K562 (cell line): ENCODE measurements around the gene UBE2E1. TPM values are rescaled to one million over a fixed set of nuclear protein-coding genes. Genes with fewer than 3 reads are reported as not detected.

Source experiments
- ATAC-seq: fragments of 200-7000 bp; cut with Tn5 transposase; 3 replicates; pipeline ENCODE4 v1.9.1; 2020; ENCODE audit warnings: moderate library complexity
- BruUV-seq: library from RNA; stranded (reverse); fragments of 400-500 nt; replicated peaks from 2 replicates; lab custom pipeline; 2021; lab: Mats Ljungman, UMichigan
- CTCF ChIA-PET: fragments of 300-600 bp; formaldehyde crosslinking; extraction: SDS; loops from one replicate; lab custom pipeline; 2021; ENCODE audit warnings: low intra/inter-chr PET ratio; lab: Yijun Ruan, JAX
- POLR2A ChIA-PET: fragments of 300-600, 350-650 bp; sonication (Branson Sonifier 250); formaldehyde crosslinking; extraction: SDS; loops from one replicate; lab custom pipeline; 2021; ENCODE audit warnings: antibody characterized with exemption, inconsistent platforms; lab: Yijun Ruan, JAX
- DNase-seq, 4 experiments: peaks; one replicate each; pipeline versions ENCODE4 v3.0.0 to v3.0.0-alpha.2; 2011 to 2018; ENCODE audit warnings: low spot score in 3 of 4, mixed read lengths in 3 of 4; ENCODE audit errors: extremely low read depth in 1 of 4
- FAIRE-seq: peaks from 2 replicates; lab custom pipeline; 2011; peaks lifted over from hg19 to GRCh38; lab: Jason Lieb, UNC
- H2AFZ ChIP-seq: 2 replicates; pipeline ENCODE4 v1.6.0; 2011; ENCODE audit warnings: low read depth, low read length, control low read depth, inconsistent platforms
- H3K27ac ChIP-seq: fragments of 200-600 bp; 3 replicates; pipeline ENCODE4 v1.8.0; 2011; ENCODE audit warnings: low read depth, mild to moderate bottlenecking, control low read depth, inconsistent platforms, low read length, moderate library complexity, mixed read lengths; ENCODE audit errors: extremely low read depth
- H3K27me3 ChIP-seq, 2 experiments: fragments of 300-600 bp in 1 of 2; 2 replicates in 1 of 2; 3 replicates in 1 of 2; pipeline versions ENCODE4 v1.6.0 to v1.8.0; 2011; ENCODE audit warnings: inconsistent platforms in 2 of 2, low read length in 2 of 2, mild to moderate bottlenecking in 1 of 2, mixed read lengths in 1 of 2, moderate library complexity in 1 of 2; ENCODE audit not compliant: control insufficient read depth in 2 of 2, insufficient read depth in 2 of 2
- H3K36me3 ChIP-seq: fragments of 300-600 bp; 3 replicates; pipeline ENCODE4 v1.8.0; 2011; ENCODE audit warnings: mild to moderate bottlenecking, low read length, inconsistent platforms; ENCODE audit not compliant: control insufficient read depth, insufficient read depth
- H3K4me1 ChIP-seq, 2 experiments: fragments of 200-600 bp in 1 of 2; replicated peaks in 1 of 2; 2 replicates in 1 of 2; 3 replicates in 1 of 2; pipeline versions ENCODE4 v1.5.1 to v1.8.0; 2011; ENCODE audit warnings: inconsistent platforms in 2 of 2, low read length in 2 of 2, mild to moderate bottlenecking in 1 of 2, mixed read lengths in 1 of 2, moderate library complexity in 1 of 2; ENCODE audit not compliant: control insufficient read depth in 2 of 2, insufficient read depth in 2 of 2
- H3K4me2 ChIP-seq: 2 replicates; pipeline ENCODE4 v1.6.1; 2011; ENCODE audit warnings: low read length, control low read depth, inconsistent platforms, mixed read lengths; ENCODE audit not compliant: insufficient read depth
- H3K4me3 ChIP-seq: fragments of 200-600 bp; sonication (generic), shearing (Covaris generic); 2 replicates; pipeline ENCODE4 v1.5.1; 2016; ENCODE audit warnings: control low read depth, inconsistent platforms
- H3K79me2 ChIP-seq: fragments of 200-600 bp; 3 replicates; pipeline ENCODE4 v1.8.0; 2011; ENCODE audit warnings: low read length, inconsistent platforms; ENCODE audit not compliant: control insufficient read depth, insufficient read depth
- H3K9ac ChIP-seq, 2 experiments: 2 replicates each; pipeline versions ENCODE4 v1.6.0 to v1.6.1; 2011; ENCODE audit warnings: low read depth in 2 of 2, low read length in 2 of 2, control low read depth in 1 of 2, inconsistent platforms in 1 of 2, mild to moderate bottlenecking in 1 of 2, mixed read lengths in 1 of 2; ENCODE audit not compliant: insufficient read depth in 1 of 2
- H3K9me1 ChIP-seq: one replicate; pipeline ENCODE4 v1.6.0; 2011; ENCODE audit warnings: inconsistent platforms, mild to moderate bottlenecking, low read length, moderate library complexity; ENCODE audit not compliant: control insufficient read depth, insufficient read depth
- H3K9me3 ChIP-seq: replicated peaks from 2 replicates; pipeline ENCODE4 v1.5.1; 2011; ENCODE audit warnings: low read depth, low read length, inconsistent platforms; ENCODE audit not compliant: control insufficient read depth, insufficient read depth
- H4K20me1 ChIP-seq: replicated peaks from 2 replicates; pipeline ENCODE4 v1.6.1; 2011; ENCODE audit warnings: low read length, inconsistent platforms, mixed read lengths; ENCODE audit not compliant: control insufficient read depth, insufficient read depth
- DPF2 ChIP-seq: fragments of 450-650 bp; IDR thresholded peaks from 2 replicates; pipeline ENCODE4 v1.6.1; 2016
- EP300 ChIP-seq: IDR thresholded peaks from 2 replicates; pipeline ENCODE4 v1.6.1; 2012; ENCODE audit warnings: low read length, improper control_type of control experiment
- FOXM1 ChIP-seq, 2 experiments: fragments of 450-650 bp in 1 of 2; sonication (generic) in 1 of 2; formaldehyde crosslinking in 1 of 2; IDR thresholded peaks; 2 replicates each; pipeline versions ENCODE4 v1.6.1 to v1.9.0; 2017 to 2022; ENCODE audit warnings: low read depth in 2 of 2, mild to moderate bottlenecking in 2 of 2, missing genetic modification reagents in 1 of 2, moderate library complexity in 1 of 2
- SIRT6 ChIP-seq: IDR thresholded peaks from one replicate; pipeline ENCODE4 v1.6.1; 2012; ENCODE audit warnings: low read depth, mild to moderate bottlenecking, control low read depth, inconsistent platforms, low read length, moderate library complexity
- TAL1 ChIP-seq: fragments of 450-650 bp; IDR thresholded peaks from 2 replicates; pipeline ENCODE4 v1.6.1; 2016; ENCODE audit warnings: mild to moderate bottlenecking
- TEAD1 ChIP-seq, 2 experiments: fragments of 450-650 bp in 1 of 2; sonication (generic) in 1 of 2; formaldehyde crosslinking; IDR thresholded peaks; 2 replicates each; pipeline versions ENCODE4 v1.4.0 to v1.8.0; 2020 to 2022; ENCODE audit warnings: mild to moderate bottlenecking in 2 of 2, missing genetic modification reagents in 1 of 2
- TEAD4 ChIP-seq, 2 experiments: sonication (generic) in 1 of 2; formaldehyde crosslinking in 1 of 2; IDR thresholded peaks; 2 replicates each; pipeline versions ENCODE4 v1.6.1 to v1.8.0; 2012 to 2022; ENCODE audit warnings: borderline replicate concordance in 1 of 2, inconsistent platforms in 1 of 2, low read length in 1 of 2, mild to moderate bottlenecking in 1 of 2, missing genetic modification reagents in 1 of 2
- WGBS: fragments of 100-300 bp; shearing (Covaris generic); methylation state at CpG from one replicate; pipeline ENCODE4 v1.1.6; 2016; ENCODE audit warnings: low coverage, mixed read lengths; ENCODE audit not compliant: insufficient coverage; ENCODE audit errors: missing lambda C conversion rate; 5-methylcytosine and 5-hydroxymethylcytosine counted together
- in situ Hi-C: fragments of 300-500 bp; cut with MboI; formaldehyde crosslinking; loops from 4 replicates; pipeline ENCODE4 v1.15.0; 2018; ENCODE audit warnings: inconsistent platforms, mixed read lengths
- intact Hi-C: fragments of 100-400 bp; cut with micrococcal nuclease; formaldehyde crosslinking; loops from 2 replicates; pipeline ENCODE4 v1.14.2; 2022
- polyA plus RNA-seq, 8 experiments: library from polyadenylated mRNA; depleted of rRNA in 4 of 8; stranded (reverse) in 5 of 8; unstranded in 3 of 8; fragments of >200 nt; fragmentation: Nextera tagmentation in 2 of 8; fragmentation: Illumina TruSeq in 1 of 8; extraction: Ambion mirVana in 2 of 8; extraction: Trizol in 1 of 8; gene quantifications; 2 replicates each; pipeline versions ENCODE4 v1.2.1 to v1.2.3, GENCODE V29; 2011 to 2014; ENCODE audit warnings: inconsistent platforms in 1 of 8, missing spikeins in 1 of 8
- total RNA-seq, 7 experiments: library from RNA; depleted of rRNA in 6 of 7; stranded (reverse); fragments of >200 nt in 6 of 7; fragmentation: Illumina TruSeq in 2 of 7; extraction: Trizol in 2 of 7; gene quantifications; 2 replicates each; pipeline versions ENCODE4 v1.2.1 to v1.2.3, GENCODE V29; 2011 to 2021; ENCODE audit warnings: low replicate concordance in 1 of 7
- TF ChIP-seq, protein P1 (sequence below): sonication (generic); IDR thresholded peaks from 2 replicates; pipeline ENCODE4 v1.6.1; 2016
- TF ChIP-seq, protein P2 (sequence below): fragments of 250-450 bp; sonication (Bioruptor Pico); IDR thresholded peaks from 2 replicates; pipeline ENCODE4 v1.5.0; 2021
- TF ChIP-seq, protein P3 (sequence below): fragments of 250-450 bp; sonication (Bioruptor Pico); IDR thresholded peaks from 2 replicates; pipeline ENCODE4 v1.9.0; 2021; ENCODE audit warnings: mild to moderate bottlenecking, inconsistent platforms
- TF ChIP-seq, protein P4 (sequence below): fragments of 250-450 bp; sonication (Bioruptor Pico); IDR thresholded peaks from 2 replicates; pipeline ENCODE4 v1.4.0; 2020; ENCODE audit warnings: mild to moderate bottlenecking, moderate library complexity, borderline replicate concordance
- TF ChIP-seq, protein P5 (sequence below): fragments of 450-650 bp; IDR thresholded peaks from 2 replicates; pipeline ENCODE4 v1.6.1; 2016

Gene UBE2E1
- total and polyA plus RNA-seq, 9 of the 15 experiments (the other 6 are each of a cell fraction or from before 2014, with no cell fraction given) = 54.4 to 294 (median 165) TPM

DNA sequence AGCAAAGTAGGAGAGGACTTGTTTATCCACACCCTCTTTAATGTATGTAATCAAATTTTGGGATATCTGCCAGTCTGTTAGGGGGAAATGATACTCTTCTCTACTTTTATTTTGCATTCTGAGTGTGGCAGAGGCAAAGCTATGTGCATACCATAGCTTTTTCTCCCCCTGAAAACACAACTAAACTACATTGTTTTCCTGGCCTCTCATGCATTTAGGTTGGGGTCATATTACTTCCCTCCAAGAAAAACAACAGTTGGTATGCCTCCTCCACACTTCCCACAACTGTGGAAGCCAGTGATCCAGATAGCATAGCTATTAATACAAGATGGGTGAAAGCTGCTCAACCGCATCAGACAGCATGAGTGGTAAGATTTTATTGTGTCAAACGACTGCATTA, 118.0 kb downstream of the UBE2E1 start:
- in situ Hi-C loops (no loop called here), intact Hi-C loops (no loop called here)
- POLR2A ChIA-PET = interaction anchor here (0.6 to 1.3 kb wide), 5 partner anchors 8 to 34 kb away, joined by 3 to 5 read pairs (median 3); no protein-coding TSS in a partner anchor
- ATAC-seq (peak; percentile 36), FAIRE-seq (peak; percentile 37), DNase-seq (peak in 2 of 4 experiments; percentile 54 to 58)
- Histone ChIP-seq H3K9me3 (no peaks in the 10 kb centered on the region), H2AFZ (peak overlapping the region; percentile 12; the same call in 1 of the 2 replicates), H3K4me1 (peaks cover 3 to 21% of the 10 kb centered on the region in 2 experiments; a peak in 4 of 5 replicates), H3K4me2 (no peak overlapping the region), H3K4me3 (no peak overlapping the region), H3K79me2 (peaks cover 16% of the 10 kb centered on the region), H4K20me1 (peaks cover 7% of the 10 kb centered on the region; the same call in 1 of the 2 replicates), H3K9me1 (no peaks in the 10 kb centered on the region), H3K27me3 (no peaks in the 10 kb centered on the region), H3K9ac (no peak overlapping the region), H3K36me3 (peaks cover 27% of the 10 kb centered on the region), H3K27ac (peak overlapping the region; percentile 41; the same call in 1 of the 3 replicates)
- 5% methylated on average over 2 of the region's 2 CpGs for WGBS
- BruUV-seq = no TSS peak
- CTCF ChIA-PET = no interaction called here
- peak; percentile 40; the same call in 1 of the 2 replicates for TF ChIP-seq DPF2
- TF ChIP-seq, protein P1, sequence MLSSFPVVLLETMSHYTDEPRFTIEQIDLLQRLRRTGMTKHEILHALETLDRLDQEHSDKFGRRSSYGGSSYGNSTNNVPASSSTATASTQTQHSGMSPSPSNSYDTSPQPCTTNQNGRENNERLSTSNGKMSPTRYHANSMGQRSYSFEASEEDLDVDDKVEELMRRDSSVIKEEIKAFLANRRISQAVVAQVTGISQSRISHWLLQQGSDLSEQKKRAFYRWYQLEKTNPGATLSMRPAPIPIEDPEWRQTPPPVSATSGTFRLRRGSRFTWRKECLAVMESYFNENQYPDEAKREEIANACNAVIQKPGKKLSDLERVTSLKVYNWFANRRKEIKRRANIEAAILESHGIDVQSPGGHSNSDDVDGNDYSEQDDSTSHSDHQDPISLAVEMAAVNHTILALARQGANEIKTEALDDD = 0 out of 2 replicates have a peak, but pooled peaks have one; percentile 40
- TF ChIP-seq, protein P2, sequence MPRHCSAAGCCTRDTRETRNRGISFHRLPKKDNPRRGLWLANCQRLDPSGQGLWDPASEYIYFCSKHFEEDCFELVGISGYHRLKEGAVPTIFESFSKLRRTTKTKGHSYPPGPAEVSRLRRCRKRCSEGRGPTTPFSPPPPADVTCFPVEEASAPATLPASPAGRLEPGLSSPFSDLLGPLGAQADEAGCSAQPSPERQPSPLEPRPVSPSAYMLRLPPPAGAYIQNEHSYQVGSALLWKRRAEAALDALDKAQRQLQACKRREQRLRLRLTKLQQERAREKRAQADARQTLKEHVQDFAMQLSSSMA (CRISPR knock-in tag) = no peak
- TF ChIP-seq, protein P3, sequence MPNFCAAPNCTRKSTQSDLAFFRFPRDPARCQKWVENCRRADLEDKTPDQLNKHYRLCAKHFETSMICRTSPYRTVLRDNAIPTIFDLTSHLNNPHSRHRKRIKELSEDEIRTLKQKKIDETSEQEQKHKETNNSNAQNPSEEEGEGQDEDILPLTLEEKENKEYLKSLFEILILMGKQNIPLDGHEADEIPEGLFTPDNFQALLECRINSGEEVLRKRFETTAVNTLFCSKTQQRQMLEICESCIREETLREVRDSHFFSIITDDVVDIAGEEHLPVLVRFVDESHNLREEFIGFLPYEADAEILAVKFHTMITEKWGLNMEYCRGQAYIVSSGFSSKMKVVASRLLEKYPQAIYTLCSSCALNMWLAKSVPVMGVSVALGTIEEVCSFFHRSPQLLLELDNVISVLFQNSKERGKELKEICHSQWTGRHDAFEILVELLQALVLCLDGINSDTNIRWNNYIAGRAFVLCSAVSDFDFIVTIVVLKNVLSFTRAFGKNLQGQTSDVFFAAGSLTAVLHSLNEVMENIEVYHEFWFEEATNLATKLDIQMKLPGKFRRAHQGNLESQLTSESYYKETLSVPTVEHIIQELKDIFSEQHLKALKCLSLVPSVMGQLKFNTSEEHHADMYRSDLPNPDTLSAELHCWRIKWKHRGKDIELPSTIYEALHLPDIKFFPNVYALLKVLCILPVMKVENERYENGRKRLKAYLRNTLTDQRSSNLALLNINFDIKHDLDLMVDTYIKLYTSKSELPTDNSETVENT (CRISPR knock-in tag) = no peak
- TF ChIP-seq EP300 = peak; percentile 55; the same call in 1 of the 2 replicates
- TF ChIP-seq, protein P4, sequence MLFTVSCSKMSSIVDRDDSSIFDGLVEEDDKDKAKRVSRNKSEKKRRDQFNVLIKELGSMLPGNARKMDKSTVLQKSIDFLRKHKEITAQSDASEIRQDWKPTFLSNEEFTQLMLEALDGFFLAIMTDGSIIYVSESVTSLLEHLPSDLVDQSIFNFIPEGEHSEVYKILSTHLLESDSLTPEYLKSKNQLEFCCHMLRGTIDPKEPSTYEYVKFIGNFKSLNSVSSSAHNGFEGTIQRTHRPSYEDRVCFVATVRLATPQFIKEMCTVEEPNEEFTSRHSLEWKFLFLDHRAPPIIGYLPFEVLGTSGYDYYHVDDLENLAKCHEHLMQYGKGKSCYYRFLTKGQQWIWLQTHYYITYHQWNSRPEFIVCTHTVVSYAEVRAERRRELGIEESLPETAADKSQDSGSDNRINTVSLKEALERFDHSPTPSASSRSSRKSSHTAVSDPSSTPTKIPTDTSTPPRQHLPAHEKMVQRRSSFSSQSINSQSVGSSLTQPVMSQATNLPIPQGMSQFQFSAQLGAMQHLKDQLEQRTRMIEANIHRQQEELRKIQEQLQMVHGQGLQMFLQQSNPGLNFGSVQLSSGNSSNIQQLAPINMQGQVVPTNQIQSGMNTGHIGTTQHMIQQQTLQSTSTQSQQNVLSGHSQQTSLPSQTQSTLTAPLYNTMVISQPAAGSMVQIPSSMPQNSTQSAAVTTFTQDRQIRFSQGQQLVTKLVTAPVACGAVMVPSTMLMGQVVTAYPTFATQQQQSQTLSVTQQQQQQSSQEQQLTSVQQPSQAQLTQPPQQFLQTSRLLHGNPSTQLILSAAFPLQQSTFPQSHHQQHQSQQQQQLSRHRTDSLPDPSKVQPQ (CRISPR knock-in tag) = no peak
- no peak for TF ChIP-seq SIRT6
- peak; percentile 79; the same call in 1 of the 2 replicates for TF ChIP-seq TEAD4 (IDR thresholded peaks at IDR 0.05; ENCODE audit: low read length)
- no peak for TF ChIP-seq TEAD4 (CRISPR knock-in tag; IDR thresholded peaks at IDR 0.05; ENCODE audit: borderline replicate concordance)
- TF ChIP-seq TEAD1 (CRISPR knock-in tag; IDR thresholded peaks at IDR 0.05) = 0 out of 4 replicates have a peak, but pooled peaks of 1 of the 2 experiments have one; percentile 56
- TF ChIP-seq, protein P5, sequence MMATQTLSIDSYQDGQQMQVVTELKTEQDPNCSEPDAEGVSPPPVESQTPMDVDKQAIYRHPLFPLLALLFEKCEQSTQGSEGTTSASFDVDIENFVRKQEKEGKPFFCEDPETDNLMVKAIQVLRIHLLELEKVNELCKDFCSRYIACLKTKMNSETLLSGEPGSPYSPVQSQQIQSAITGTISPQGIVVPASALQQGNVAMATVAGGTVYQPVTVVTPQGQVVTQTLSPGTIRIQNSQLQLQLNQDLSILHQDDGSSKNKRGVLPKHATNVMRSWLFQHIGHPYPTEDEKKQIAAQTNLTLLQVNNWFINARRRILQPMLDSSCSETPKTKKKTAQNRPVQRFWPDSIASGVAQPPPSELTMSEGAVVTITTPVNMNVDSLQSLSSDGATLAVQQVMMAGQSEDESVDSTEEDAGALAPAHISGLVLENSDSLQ = no peak
- peak; percentile 37; the same call in 1 of the 2 replicates for TF ChIP-seq TAL1
- no peak for TF ChIP-seq FOXM1 (IDR thresholded peaks at IDR 0.05; ENCODE audit: low read depth)
- no peak for TF ChIP-seq FOXM1 (CRISPR knock-in tag; IDR thresholded peaks at IDR 0.05; ENCODE audit: low read depth)
